COR-L47 (cell line): ENCODE data around the gene RAB40A.
"Not testable (repeated sequence)": the region's sequence is repeated elsewhere in the genome, so short reads cannot be mapped to it uniquely, and the experiment has no call there.

Experiments used
- DNase-seq: peaks from one replicate; lab custom pipeline; 2025; lab: John Stamatoyannopoulos, UW

RAB40A gene

GRCh38 chrX:103464072-103464773, 55.1 kb downstream of the RAB40A start:
- DNase-seq = no peak

DNA sequence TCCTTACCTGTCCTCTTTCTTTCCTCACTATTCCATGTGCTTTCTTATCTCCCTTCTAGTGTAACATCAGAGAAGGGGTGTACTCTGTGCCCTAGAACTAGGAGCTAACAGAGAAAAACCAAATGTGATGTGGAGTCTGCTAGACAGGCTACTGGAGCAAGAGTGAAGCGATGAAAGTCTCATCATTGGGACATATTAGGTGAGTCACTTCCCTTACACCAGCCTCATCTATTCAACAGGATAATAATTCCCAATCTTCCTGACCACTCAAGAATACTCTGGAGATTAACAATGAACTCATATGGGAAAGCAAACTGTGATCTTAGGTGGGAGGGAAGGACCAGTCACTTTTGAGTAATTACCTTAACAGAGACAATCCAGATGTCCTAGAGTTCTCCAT, 58.1 kb downstream of the RAB40A start:
- DNase-seq = no peak

DNA sequence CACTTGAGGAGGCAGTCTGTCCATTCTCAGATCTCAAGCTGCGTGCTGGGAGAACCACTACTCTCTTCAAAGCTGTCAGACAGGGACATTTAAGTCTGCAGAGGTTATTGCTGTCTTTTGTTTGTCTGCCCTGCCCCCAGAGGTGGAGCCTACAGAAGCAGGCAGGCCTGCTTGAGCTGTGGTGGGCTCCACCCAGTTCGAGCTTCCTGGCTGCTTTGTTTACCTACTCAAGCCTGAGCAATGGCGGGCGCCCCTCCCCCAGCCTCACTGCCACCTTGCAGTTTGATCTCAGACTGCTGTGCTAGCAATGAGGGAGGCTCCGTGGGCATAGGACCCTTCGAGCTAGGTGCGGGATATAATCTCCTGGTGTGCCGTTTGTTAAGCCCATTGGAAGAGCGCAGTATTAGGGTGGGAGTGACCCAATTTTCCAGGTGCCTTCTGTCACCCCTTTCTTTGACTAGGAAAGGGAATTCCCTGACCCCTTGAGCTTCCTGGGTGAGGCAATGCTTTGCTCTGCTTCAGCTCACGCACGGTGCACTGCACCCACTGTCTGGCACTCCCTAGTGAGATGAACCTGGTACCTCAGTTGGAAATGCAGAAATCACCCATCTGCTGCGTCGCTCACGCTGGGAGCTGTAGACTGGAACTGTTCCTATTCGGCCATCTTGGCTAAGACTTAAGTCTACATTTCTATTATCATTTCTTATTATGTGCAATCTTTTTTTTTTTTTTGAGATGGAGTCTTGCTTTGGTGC, 59.1 kb downstream of the RAB40A start:
- not testable (repeated sequence) for DNase-seq

GRCh38 chrX:103453655-103454054, 65.6 kb downstream of the RAB40A start:
- peak; percentile 5 for DNase-seq
